Mucosa of descending colon (tissue), 3 donors: ENCODE measurements around the gene SPNS1. TPM values are rescaled to one million over a fixed set of nuclear protein-coding genes. Genes with fewer than 3 reads are reported as not detected.

ENCODE experiments used
- ATAC-seq: fragments of 200-7000 bp; cut with Tn5 transposase; one replicate; pipeline ENCODE4 v1.9.1; 2020; ENCODE audit warnings: mild to moderate bottlenecking, moderate library complexity
- DNase-seq, 3 donors: peaks; one replicate each; pipeline ENCODE4 v3.0.0-alpha.2; 2020
- H3K36me3 ChIP-seq: fragments of 200-600 bp; one replicate; pipeline ENCODE4 v1.8.0; 2021; ENCODE audit warnings: low read depth, mild to moderate bottlenecking
- H3K4me1 ChIP-seq: fragments of 200-600 bp; one replicate; pipeline ENCODE4 v1.8.0; 2021; ENCODE audit warnings: low read depth, mild to moderate bottlenecking
- H3K4me3 ChIP-seq: fragments of 200-600 bp; one replicate; pipeline ENCODE4 v1.8.0; 2021; ENCODE audit warnings: mild to moderate bottlenecking
- H3K9me3 ChIP-seq: fragments of 200-600 bp; one replicate; pipeline ENCODE4 v1.8.0; 2021; ENCODE audit warnings: mild to moderate bottlenecking
- intact Hi-C, 2 donors: fragments of 100-400 bp; cut with DNase I in 1 of 2; cut with micrococcal nuclease in 1 of 2; formaldehyde crosslinking; loops; one replicate each; pipeline versions ENCODE4 v1.11.0 to v1.11.1; 2022; cut with DNase I, micrococcal nuclease
- total RNA-seq, 3 donors: library from RNA; stranded (reverse); fragmentation: NEBNext Ultra II Directional in 2 of 3; extraction: Animal tissue kit (Norgen Biotek cat#: 25700) in 2 of 3; gene quantifications; one replicate each; pipeline versions ENCODE4 v1.2.1 to v1.2.4, GENCODE V29; 2021 to 2023
- TF ChIP-seq, protein P1 (sequence below): fragments of 200-600 bp; IDR thresholded peaks from one replicate; pipeline ENCODE4 v1.8.0; 2022; ENCODE audit warnings: antibody characterized with exemption, mild to moderate bottlenecking
- donor health status: DM: no; HTN: no; CAD: no; lungs with moderate emphysema.
- donor health status: DM: no; HTN: no; CAD: no.
- donor health status: DM: no; HTN: yes; CAD: no.

The SPNS1 gene
- total RNA-seq, 3 donors from 2014 or later, result 28.2 to 31.0 (median 30.3) TPM

GRCh38 chr16:28986046-28986445 lies 11.5 kb downstream of the SPNS1 start:
- Histone ChIP-seq H3K4me1 (no peaks in the 10 kb centered on the region), H3K36me3 (no peaks in the 10 kb centered on the region), H3K9me3 (peaks cover 3% of the 10 kb centered on the region), H3K4me3 (no peak overlapping the region)
- TF ChIP-seq, protein P1, sequence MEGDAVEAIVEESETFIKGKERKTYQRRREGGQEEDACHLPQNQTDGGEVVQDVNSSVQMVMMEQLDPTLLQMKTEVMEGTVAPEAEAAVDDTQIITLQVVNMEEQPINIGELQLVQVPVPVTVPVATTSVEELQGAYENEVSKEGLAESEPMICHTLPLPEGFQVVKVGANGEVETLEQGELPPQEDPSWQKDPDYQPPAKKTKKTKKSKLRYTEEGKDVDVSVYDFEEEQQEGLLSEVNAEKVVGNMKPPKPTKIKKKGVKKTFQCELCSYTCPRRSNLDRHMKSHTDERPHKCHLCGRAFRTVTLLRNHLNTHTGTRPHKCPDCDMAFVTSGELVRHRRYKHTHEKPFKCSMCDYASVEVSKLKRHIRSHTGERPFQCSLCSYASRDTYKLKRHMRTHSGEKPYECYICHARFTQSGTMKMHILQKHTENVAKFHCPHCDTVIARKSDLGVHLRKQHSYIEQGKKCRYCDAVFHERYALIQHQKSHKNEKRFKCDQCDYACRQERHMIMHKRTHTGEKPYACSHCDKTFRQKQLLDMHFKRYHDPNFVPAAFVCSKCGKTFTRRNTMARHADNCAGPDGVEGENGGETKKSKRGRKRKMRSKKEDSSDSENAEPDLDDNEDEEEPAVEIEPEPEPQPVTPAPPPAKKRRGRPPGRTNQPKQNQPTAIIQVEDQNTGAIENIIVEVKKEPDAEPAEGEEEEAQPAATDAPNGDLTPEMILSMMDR, result no peak
- intact Hi-C loops, result no loop called here
- ATAC-seq, result no peak
- no peak for DNase-seq

- TF ChIP-seq, protein P1, result no peak
- Histone ChIP-seq H3K36me3 (no peaks in the 10 kb centered on the region), H3K4me1 (no peaks in the 10 kb centered on the region), H3K9me3 (peaks cover 3% of the 10 kb centered on the region), H3K4me3 (no peak overlapping the region)
- intact Hi-C loops, result no loop called here
- ATAC-seq (no peak), DNase-seq (no peak)
These were observed 11.9 kb downstream of the SPNS1 start for GRCh38 chr16:28986492-28986891.

DNA sequence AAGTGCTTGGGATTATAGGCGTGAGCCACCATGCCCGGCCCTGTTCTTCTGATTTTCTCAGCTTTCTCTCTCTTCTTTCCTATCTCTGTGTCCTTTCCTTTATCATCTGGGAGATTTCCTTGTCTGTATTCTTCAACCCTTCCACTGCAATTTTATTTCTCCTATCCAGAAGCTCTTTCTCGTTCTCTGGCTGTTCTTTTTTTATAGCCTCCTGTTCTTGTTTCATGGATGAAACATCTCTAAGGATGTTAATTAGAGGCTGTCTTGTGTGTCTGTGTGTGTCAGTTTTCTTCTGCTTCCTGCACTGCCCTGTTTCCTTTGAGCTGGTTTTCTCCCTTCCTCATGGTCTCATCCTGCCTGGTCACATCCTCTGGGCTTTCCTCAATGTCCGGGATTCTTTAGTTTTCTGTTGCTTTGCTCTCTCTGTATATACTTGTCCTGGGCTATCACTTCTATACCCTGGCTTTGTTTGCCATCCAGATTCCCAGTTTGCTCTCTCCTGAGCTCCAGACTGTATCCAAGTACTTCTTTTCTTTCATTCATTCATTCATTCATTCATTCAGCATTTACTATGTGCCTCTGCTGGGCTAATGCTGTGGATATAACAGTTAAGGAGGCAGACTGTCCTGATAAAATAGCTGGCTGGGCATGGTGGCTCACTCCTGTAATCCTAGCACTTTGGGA lies 12.7 kb downstream of the SPNS1 start:
- intact Hi-C loops, result no loop called here
- Histone ChIP-seq H3K9me3 (peaks cover 3% of the 10 kb centered on the region), H3K4me3 (no peak overlapping the region), H3K4me1 (no peaks in the 10 kb centered on the region), H3K36me3 (no peaks in the 10 kb centered on the region)
- TF ChIP-seq, protein P1, result no peak
- DNase-seq, result no peak
- no peak for ATAC-seq

DNA sequence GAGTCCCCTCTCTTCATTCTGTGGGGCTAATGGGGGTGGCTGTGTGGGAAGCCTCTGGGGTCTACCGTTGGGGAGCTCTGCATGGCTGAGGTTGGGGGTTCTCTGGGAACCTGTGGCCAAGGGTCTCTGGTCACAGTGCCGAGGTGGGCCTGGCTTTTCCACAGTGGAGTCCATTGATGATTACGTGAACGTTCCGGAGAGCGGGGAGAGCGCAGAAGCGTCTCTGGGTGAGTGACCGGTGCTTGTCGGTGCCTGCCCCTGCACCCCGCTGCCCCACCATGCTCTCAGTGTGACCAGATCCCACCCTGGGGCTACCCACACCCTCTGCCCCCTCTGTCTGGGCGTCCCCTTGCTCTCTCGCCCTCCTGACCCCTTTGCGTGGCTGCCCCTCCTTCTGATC lies 14.8 kb downstream of the SPNS1 start:
- H3K36me3 ChIP-seq, result no peaks in the 10 kb centered on the region
- TF ChIP-seq, protein P1, result no peak
- peaks cover 3% of the 10 kb centered on the region for H3K9me3 ChIP-seq
- DNase-seq, result peak in 1 of 3 donors; percentile 39
- intact Hi-C loops, result no loop called here
- ATAC-seq, result no peak
- H3K4me3 ChIP-seq, result no peak overlapping the region
- H3K4me1 ChIP-seq, result no peaks in the 10 kb centered on the region

GRCh38 chr16:28990375-28991040 lies 15.9 kb downstream of the SPNS1 start:
- no peaks in the 10 kb centered on the region for H3K4me1 ChIP-seq
- no peaks in the 10 kb centered on the region for H3K36me3 ChIP-seq
- intact Hi-C loops, result no loop called here

More at GRCh38 chr16:28990375-28991040, 15.9 kb downstream of the SPNS1 start:
- TF ChIP-seq, protein P1, result no peak
- ATAC-seq (no peak), DNase-seq (no peak)
- Histone ChIP-seq H3K4me3 (no peak overlapping the region), H3K9me3 (peaks cover 3% of the 10 kb centered on the region)
